ENCODE results near the gene ANAPC15. TPM values are rescaled to one million over a fixed set of nuclear protein-coding genes. Genes with fewer than 3 reads are reported as not detected.

ANAPC15 gene
- total RNA-seq, 1 donor from 2014 or later, result 46.0 TPM

DNA sequence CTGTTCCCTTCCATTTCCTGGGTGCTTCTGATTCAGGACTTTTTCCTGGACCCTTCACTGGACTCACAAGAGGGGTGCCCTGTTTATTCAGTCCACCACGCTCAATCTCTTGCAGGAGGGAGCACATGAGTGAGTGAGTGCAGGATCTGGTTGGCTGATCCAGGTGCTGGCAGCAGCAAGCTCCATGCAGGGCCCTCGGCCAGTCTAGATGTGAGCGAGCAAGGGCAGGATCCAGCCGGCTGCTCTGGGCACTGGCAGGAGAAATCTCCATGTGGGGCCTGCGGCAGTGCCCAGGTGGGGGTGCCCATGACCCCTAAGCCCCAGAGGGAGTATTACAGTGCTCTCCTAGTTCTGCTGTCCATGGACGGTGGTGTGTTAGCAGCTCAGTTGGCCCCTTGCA, 11.6 kb upstream of the ANAPC15 start:
- ATAC-seq, result peak; percentile 48

- ATAC-seq, result no peak
Observed at GRCh38 chr11:72123117-72123653, 10.7 kb upstream of the ANAPC15 start.

GRCh38 chr11:72122607-72123006, 10.1 kb upstream of the ANAPC15 start:
- no peak for ATAC-seq

DNA sequence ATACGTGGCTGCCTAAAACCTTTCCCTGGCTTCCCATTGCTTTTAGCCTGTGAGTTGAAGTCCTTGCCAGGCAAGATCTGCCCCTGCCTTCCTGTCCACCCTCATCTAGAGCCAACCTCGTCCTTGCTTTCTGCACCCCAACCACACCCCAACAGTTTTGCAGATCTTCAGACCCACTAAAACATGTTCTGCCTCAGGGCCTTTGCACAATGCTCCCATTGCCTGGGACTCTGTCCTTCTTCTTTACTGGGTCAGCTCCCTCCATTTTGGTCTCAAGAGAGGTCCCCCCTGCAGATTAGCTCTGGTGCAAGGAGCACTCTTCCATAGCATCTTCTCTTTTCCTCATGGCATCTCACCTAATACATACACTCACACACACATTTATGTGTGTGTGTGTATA, 8.4 kb upstream of the ANAPC15 start:
- ATAC-seq, result no peak

GRCh38 chr11:72119198-72119597, 6.7 kb upstream of the ANAPC15 start:
- no peak for ATAC-seq

DNA sequence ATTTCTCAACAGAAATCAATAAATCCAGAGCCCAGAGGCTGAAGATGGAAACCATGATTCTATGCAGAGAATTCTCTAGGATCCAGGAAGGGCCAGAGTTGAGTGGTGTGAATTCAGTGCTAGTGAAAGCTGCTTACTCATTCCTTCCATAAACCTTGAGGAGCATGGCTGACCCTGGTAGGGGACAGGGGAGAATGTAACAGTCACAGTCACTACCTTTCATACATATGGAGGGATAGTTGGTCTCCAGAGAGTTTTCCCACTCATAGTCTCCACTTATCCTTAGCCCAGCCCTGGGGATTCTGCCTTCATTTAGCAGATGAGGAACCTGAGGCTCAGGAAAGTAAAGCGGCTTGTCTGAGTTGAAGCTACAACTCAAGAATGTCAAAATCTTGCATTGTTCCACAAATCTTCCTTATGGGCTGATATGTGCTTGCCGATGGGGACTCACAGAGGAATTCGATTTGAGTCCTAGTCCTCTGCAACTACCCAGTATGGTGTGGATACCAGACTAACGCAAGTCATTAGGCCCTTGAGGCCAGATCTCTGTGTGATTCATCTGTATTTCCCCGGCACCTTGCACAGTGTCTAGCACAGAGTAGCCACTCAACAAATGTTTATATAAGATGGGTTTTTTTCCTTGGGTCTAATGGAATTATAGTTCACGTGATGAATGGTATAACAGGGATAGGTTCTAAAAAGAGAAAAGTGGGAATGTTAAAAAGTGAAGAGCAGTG, 3.7 kb upstream of the ANAPC15 start:
- no peak for ATAC-seq

DNA sequence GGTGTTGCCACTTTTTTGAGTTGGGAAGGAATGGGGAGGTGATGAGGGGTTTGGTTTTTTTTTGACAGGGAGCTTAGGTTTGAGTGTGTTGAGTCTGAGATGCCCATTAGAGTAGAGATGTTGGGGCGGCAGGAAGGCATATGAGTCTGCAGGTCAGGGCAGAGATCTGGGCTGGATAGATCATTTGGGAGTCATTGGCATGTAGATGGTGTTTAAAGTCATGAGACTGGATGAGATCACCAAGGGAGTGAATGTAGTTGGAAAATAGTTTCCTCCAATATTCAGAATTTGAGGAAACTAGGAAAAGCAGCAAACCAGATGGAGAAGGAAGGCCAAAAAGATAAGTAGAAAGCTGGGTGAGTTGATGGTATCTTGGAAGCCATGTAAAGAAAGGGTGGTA, 2.1 kb upstream of the ANAPC15 start:
- no peak for ATAC-seq

- ATAC-seq, result peak; percentile 1
Observed at GRCh38 chr11:72112978-72113808, 698 bp upstream of the ANAPC15 start.

- no peak for ATAC-seq
Observed at GRCh38 chr11:72111300-72112142, 974 bp downstream of the ANAPC15 start.

DNA sequence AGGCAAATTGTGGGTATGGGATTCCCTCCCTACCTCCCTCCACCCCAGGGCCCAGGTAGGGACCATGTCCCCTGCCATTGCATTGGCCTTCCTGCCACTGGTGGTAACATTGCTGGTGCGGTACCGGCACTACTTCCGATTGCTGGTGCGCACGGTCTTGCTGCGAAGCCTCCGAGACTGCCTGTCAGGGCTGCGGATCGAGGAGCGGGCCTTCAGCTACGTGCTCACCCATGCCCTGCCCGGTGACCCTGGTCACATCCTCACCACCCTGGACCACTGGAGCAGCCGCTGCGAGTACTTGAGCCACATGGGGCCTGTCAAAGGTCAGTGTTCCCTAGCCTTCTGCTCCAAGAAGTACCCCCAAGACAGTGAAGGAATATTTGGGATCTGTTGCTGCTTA, 6.6 kb downstream of the ANAPC15 start, which contains the start of gene TOMT:
TSS of gene TOMT (plus strand) at position 37 of the 400 bp plus-strand sequence. CDS start at position 65, 28 bp downstream.
- no peak for ATAC-seq

- ATAC-seq, result no peak
Observed at GRCh38 chr11:72103754-72104167, 8.7 kb downstream of the ANAPC15 start.

- ATAC-seq, result peak; percentile 97
Observed at GRCh38 chr11:72102946-72103753, 9.3 kb downstream of the ANAPC15 start, which contains the start of gene LAMTOR1. LAMTOR1 (minus strand) TSS chr11:72103297; CDS start chr11:72103224, 73 bp downstream.

GRCh38 chr11:72102631-72102945, 9.9 kb downstream of the ANAPC15 start:
- ATAC-seq, result no peak

DNA sequence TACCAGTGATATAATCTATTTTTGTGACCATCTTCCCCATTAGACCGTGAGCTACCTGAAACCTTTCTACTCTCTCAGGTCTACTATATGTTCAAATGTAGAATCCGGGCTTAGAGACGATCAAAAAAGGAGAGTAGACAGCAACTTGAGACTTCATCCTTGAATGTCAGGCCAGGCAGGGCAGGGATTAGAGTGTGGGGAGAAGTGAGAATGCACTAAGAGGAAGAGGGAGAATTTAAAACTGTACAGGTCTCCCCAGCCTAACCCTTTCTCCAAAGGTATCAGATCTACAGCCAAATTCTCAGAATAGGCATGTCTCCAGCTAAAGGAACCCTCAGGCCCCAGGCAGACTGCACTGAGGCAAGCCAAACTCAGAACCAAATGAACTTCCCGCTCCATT, 10.3 kb downstream of the ANAPC15 start:
- ATAC-seq, result no peak

DNA sequence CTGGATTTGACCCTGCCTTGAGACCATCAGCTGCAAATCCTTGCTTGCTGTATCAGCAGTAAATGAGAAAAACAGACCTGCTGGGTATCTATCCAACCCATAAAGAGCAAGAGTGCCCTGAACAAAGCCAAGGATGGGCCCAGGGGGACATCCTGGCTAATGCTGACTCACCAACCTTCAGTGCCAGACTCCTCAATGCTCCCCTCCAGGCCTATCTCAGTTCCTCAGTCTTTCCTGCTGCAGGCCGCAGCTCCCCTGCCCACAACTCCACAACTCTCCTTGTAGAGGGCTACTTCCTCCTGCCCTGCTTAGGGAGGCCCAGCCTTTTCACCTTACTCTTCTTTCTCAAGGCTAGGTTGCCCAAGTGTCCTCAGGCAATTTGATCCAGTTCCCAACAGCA, 12.0 kb downstream of the ANAPC15 start:
- ATAC-seq, result no peak

- no peak for ATAC-seq
Observed at GRCh38 chr11:72100009-72100408, 12.5 kb downstream of the ANAPC15 start.

DNA sequence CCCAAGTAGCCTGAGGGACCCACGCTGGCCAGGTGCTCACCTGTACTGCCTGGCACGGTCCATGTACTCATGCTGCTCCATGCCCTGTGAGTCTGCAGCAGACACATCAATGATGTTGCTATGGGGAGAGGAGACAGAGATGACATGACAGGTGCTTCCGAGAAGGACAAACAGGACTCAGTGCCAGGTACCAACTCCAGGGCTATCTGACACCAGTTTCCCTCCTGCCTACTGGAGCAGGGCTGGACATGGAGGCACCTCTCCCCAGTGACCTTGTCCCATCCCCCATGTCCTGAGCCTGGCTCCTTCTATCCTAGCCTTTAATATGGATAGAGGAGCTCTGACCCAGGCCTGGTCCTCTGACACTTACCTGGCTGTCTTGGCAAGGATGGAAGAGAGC, 13.8 kb downstream of the ANAPC15 start:
- ATAC-seq, result no peak

GRCh38 chr11:72091292-72091691, 21.2 kb downstream of the ANAPC15 start:
- peak; percentile 82 for ATAC-seq

- peak; percentile 76 for ATAC-seq
Observed at GRCh38 chr11:72088076-72088808, 24.3 kb downstream of the ANAPC15 start.

GRCh38 chr11:72085621-72086351, 26.7 kb downstream of the ANAPC15 start:
- ATAC-seq, result no peak
